ENCODE measurements around the gene TRPM3.

Gene TRPM3

DNA sequence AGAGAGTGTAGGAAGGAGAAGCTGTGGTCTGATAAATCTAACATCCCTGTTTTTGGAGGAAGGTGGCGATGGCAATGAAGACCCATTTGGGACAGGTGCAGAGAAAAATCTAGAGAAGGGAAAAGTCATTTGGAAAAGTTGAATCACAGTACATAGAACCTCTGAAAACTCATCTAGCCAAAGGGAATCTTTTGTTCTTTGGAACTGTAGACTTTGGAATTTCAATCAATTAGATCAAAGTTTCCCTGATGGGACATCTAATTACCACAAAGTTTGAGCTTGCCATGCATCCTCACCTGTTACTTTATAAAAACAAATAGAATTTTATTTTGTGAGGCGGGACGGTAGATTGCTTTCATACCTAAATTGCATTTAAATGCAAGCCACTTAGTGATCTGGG is 294.9 kb downstream of the TRPM3 start:
- DNase-seq (ENCODE audit: low read depth in 2 of 2) = no peak

DNA sequence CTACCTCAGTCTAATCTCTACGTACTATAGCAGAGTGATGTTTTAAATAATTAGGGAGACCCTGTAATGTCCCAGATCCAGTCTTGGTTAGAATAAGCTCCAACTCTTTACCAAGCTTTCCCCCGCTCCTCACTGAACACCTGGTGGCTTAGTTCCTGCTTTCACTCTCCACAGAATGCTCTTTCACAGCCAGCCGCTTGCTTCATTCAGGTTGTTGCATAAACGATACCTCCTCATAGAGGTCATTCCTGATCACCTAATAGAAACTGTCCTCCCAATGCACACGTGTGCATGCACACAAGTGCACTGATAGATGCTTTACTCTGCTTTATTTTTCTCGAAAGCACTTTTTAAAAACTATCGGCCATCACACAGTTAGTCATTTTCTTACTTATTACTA is 298.1 kb downstream of the TRPM3 start:
- no peak for DNase-seq (ENCODE audit: low read depth in 2 of 2)

- no peak for DNase-seq (ENCODE audit: low read depth in 2 of 2)
These were observed 304.1 kb downstream of the TRPM3 start for GRCh38 chr9:70817311-70817710.

DNA sequence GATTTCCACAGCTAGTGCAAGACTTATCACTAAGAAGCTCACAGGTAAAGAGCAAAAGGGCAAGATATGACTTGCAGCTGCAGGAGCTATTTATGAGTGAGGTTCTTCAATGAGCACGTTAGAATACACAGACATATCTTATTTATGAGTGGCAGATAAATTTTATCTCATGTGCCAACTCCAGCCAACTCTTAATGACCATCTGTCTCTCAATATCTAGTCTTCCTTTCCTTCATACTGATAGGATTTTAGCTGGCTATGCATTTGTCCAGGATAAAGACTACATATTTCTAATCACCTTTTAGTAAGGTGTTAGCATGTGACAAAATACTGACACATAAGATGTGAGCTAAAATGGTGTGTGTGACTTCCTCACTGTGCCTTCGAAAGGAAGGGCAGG is 304.5 kb downstream of the TRPM3 start:
- no peak for DNase-seq (ENCODE audit: low read depth in 2 of 2)

GRCh38 chr9:70816316-70816715 is 305.1 kb downstream of the TRPM3 start:
- no peak for DNase-seq (ENCODE audit: low read depth in 2 of 2)

DNA sequence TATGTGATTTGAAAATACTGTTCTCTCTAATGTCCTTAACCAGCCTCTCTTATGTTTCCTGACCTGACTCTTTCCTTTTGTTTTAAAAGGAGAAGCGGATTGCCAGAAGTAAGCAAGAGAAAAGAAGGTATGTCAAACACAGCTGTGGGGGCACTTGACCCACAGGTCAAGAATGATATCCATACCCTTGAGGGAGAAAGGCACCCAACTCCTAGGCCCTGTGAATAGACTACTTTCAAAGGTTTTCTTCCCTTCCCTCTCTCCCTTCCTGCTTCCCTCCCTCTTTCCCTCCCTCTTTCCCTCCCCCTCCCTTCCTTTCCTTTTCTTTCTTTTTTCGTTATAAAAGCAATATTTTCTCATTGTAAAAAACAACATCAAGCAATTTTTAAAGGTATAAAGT is 306.8 kb downstream of the TRPM3 start:
- DNase-seq (ENCODE audit: low read depth in 2 of 2) = no peak

DNA sequence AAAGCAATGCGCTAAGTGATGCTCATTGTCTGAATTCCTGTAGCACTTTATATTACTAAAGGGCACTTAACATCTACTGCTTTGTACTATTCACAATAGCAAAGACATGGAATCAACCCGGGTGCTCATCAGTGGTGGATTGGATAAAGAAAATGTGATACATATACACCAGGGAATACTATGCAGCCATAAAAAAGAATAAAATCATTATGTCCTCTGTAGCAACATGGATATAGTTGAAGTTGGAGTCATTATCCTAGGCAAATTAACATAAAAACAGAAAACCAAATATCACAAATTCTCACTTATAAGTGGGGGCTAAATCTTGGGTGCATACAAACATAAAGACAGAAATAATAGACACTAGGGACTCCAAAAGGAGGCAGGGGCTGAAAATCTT is 308.3 kb downstream of the TRPM3 start:
- DNase-seq (ENCODE audit: low read depth in 2 of 2) = no peak

GRCh38 chr9:70811638-70812037 is 309.8 kb downstream of the TRPM3 start:
- DNase-seq (ENCODE audit: low read depth in 2 of 2) = no peak

GRCh38 chr9:70806875-70807274 is 314.5 kb downstream of the TRPM3 start:
- no peak for DNase-seq (ENCODE audit: low read depth in 2 of 2)

GRCh38 chr9:70805949-70806348 is 315.5 kb downstream of the TRPM3 start:
- DNase-seq (ENCODE audit: low read depth in 2 of 2) = no peak

- DNase-seq (ENCODE audit: low read depth in 2 of 2) = no peak
These were observed 318.5 kb downstream of the TRPM3 start for GRCh38 chr9:70802758-70803436.

GRCh38 chr9:70802206-70802605 is 319.2 kb downstream of the TRPM3 start:
- DNase-seq (ENCODE audit: low read depth in 2 of 2) = no peak

DNA sequence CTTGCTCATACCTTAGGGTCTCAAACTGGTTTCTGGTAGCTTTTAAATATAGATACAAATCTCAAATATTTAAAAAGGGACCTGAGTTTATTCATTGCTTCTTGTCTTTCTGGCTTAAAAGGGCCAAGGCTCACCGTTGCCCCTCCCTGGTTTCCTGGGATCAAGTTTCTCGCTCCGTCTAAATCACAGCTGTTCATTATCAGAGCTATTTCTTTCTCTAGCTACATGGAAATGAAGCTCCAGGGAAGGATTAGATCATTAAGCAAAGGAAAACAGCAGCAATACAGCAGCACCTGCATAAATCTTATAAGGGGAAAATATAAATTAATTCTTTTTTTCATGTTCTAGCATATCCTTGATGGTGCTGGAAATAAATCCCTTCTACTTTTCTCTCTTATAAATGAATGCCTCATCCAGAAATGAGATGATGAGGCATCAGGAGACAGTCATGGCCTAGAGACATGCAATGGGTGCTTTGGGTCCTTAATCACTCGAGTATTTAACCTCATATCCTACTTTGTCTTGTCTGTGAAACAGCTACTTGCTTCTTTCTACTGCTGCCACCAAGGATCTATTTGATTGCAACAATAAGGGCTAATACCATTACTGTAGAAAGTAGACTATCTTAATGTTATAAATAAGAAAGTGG is 320.1 kb downstream of the TRPM3 start:
- no peak for DNase-seq (ENCODE audit: low read depth in 2 of 2)

DNA sequence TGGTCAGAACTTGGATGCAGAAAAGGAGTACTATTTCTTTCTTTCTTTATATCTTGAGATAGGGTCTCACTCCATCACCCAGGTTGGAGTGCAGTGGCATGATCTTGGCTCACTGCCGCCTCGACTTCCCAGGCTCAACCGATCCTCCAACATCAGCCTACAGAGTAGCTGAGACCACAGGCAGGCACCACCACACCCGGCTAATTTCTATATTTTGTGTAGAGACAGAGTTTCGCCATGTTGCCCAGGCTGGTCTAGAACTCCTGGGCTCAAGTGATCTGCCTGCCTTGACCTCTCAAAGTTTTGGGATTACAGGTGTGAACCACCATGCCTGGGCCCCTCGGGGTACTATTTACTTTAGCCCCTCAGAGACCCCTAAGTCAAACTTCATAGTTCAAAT is 323.4 kb downstream of the TRPM3 start:
- no peak for DNase-seq (ENCODE audit: low read depth in 2 of 2)

GRCh38 chr9:70795841-70796240 is 325.6 kb downstream of the TRPM3 start:
- DNase-seq (ENCODE audit: low read depth in 2 of 2) = no peak

DNA sequence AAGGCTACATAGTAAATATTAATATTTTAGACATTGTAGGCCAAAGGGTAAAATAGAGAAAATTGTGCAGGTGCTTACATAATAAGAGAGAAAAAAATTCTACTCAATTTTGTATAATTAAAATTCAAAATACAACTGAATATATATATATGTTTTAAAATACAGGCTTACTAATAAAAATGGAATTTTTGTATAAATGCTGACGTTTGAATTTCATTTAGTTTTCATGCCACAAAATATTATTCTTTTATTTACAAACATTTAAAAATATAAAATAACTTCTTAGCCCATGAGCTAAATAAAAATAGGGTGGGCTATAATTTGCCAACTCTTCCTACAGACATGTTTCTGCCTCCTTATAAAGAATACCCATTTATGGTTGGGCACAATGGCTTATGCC is 328.6 kb downstream of the TRPM3 start:
- no peak for DNase-seq (ENCODE audit: low read depth in 2 of 2)

DNA sequence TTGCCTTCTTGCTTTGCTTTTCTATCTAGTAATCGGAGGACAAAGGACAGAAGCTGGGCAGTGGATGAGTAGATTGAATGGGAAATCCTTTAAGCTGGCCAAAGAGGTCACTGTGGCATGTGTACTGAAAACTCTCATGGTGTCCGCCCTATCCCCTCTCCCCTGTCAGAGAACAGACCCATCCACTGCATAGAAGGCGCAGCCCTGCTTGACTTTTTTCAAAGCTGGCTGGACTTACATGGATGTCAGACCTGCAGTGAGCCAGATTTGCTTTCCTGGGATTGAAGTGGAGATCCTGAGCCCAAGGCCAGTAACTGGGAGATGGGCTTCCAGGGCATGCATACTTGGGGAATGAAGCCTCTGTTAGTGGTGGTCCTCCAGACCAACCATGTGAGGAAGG is 329.5 kb downstream of the TRPM3 start:
- no peak for DNase-seq (ENCODE audit: low read depth in 2 of 2)

GRCh38 chr9:70789086-70789485 is 332.3 kb downstream of the TRPM3 start:
- DNase-seq (ENCODE audit: low read depth in 2 of 2) = no peak

DNA sequence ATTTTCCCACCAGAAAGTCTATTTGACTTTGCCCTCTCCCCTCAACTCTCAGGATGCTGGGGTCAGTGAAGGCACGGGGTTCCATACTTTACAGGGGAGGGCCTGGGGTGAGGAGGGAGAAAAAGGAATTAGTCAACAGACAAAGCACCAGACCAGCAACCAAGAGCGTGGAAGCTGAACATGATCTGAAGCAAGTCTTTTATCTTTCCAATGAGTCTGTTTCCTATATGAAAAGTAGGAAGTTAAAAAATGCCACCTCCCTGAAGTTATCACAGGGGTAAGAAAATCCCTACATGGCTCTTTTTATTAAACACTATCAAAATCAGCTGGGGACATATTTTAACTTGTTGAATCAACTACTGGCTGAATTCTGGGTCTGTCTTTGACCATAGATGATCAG is 337.0 kb downstream of the TRPM3 start:
- DNase-seq (ENCODE audit: low read depth in 2 of 2) = no peak

DNA sequence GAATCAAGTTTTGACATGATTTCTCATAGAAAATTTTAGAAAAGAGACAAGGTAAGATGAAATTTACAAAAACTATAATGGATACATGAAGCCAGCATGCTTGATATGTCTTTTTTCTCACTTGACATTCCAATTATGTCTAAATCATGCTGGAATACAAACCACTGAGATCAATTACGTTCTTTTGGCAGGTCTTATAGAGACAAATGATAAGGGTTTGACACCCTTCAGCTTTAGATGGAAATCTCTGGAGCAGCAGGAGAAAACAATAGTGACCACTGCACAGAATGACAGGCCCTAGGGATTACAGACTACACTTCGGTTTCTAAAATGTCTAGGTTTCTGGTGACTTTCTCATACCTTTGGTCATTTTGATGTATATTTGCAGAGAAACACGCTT is 342.9 kb downstream of the TRPM3 start:
- no peak for DNase-seq (ENCODE audit: low read depth in 2 of 2)

DNA sequence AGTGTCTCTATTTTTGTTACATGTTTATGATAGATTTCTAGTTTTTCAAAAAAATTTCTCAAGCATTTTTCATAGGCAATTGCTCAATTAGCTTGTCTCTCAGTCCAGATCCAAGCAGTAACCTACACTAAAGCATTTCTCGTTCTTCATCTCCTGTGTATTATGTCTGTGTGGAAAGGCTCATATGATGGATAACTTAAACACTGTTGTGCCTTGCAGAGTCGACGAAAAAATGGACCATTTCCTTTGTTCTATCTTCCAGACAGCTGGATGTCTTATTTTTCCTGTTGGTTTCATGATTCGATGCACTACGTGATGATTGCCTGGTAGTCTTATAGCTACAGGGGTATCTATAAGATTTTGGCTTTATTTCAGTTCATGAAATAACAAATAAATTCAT is 347.8 kb downstream of the TRPM3 start:
- no peak for DNase-seq (ENCODE audit: low read depth in 2 of 2)

DNA sequence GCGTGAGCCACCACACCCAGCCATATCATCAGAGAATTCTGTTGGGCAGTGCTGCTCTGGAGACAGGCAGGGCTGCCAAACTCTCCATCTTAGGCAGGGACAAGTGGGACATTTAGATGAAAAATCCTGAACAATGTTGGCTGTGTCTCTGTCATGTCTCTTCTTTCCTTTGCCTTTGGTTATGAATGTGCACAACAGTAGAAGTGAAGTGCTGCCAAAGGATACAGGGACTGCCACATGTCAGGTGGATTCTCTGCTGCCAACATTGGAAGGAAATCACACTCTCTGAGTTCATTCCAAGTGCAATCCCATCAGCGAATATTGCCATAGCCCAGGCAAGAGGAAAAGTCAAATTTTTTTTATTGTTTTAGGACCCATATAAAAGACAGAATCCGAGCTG is 348.8 kb downstream of the TRPM3 start:
- no peak for DNase-seq (ENCODE audit: low read depth in 2 of 2)

- no peak for DNase-seq (ENCODE audit: low read depth in 2 of 2)
These were observed 355.5 kb downstream of the TRPM3 start for GRCh38 chr9:70765946-70766345.

- no peak for DNase-seq (ENCODE audit: low read depth in 2 of 2)
These were observed 360.2 kb downstream of the TRPM3 start for GRCh38 chr9:70761139-70761670.

Data from stimulated activated CD4-positive, alpha-beta T cell treated with anti-CD3 and anti-CD28 coated beads, Interleukin-15, amount 100 ng/mL, for 48 hours (primary cell).